Stimulated activated CD4-positive, alpha-beta T cell treated with anti-CD3 and anti-CD28 coated beads, Interleukin-1b, Interleukin-23, amount 100 ng/mL, for 4 hours (primary cell): ENCODE results near the gene CHRNB2.
A peak's percentile ranks its signal among the peaks of the same experiment; 100 is the strongest.

Experiments
- DNase-seq, 2 donors: peaks; one replicate each; pipeline ENCODE4 v3.0.0-alpha.2; 2020; ENCODE audit warnings: low read depth in 2 of 2

CHRNB2 gene

GRCh38 chr1:154581766-154582165 lies 14.2 kb downstream of the CHRNB2 start:
- no peak for DNase-seq

GRCh38 chr1:154582885-154583284 lies 15.3 kb downstream of the CHRNB2 start:
- DNase-seq = no peak

- DNase-seq = no peak
These were observed 16.2 kb downstream of the CHRNB2 start for GRCh38 chr1:154583773-154584172.

GRCh38 chr1:154584267-154584994 lies 16.9 kb downstream of the CHRNB2 start:
- DNase-seq = no peak

- DNase-seq = no peak
These were observed 18.7 kb downstream of the CHRNB2 start for GRCh38 chr1:154586231-154586630.

GRCh38 chr1:154586641-154587040 lies 19.1 kb downstream of the CHRNB2 start:
- no peak for DNase-seq

GRCh38 chr1:154589780-154590179 lies 22.2 kb downstream of the CHRNB2 start:
- DNase-seq = no peak

- DNase-seq = no peak
These were observed 23.2 kb downstream of the CHRNB2 start for GRCh38 chr1:154590756-154591155.

GRCh38 chr1:154591206-154591605 lies 23.6 kb downstream of the CHRNB2 start:
- no peak for DNase-seq

- DNase-seq = no peak
These were observed 25.8 kb downstream of the CHRNB2 start for GRCh38 chr1:154593390-154593789.

GRCh38 chr1:154594811-154595210 lies 27.2 kb downstream of the CHRNB2 start:
- no peak for DNase-seq

GRCh38 chr1:154595621-154596020 lies 28.0 kb downstream of the CHRNB2 start:
- DNase-seq = no peak

GRCh38 chr1:154598871-154599635 lies 31.5 kb downstream of the CHRNB2 start:
- no peak for DNase-seq

GRCh38 chr1:154599658-154600057 lies 32.1 kb downstream of the CHRNB2 start:
- DNase-seq = no peak

GRCh38 chr1:154603317-154603716 lies 35.7 kb downstream of the CHRNB2 start:
- no peak for DNase-seq

GRCh38 chr1:154605534-154605933 lies 38.0 kb downstream of the CHRNB2 start:
- no peak for DNase-seq

- no peak for DNase-seq
These were observed 39.6 kb downstream of the CHRNB2 start for GRCh38 chr1:154607106-154607608.

GRCh38 chr1:154607609-154608396 lies 40.2 kb downstream of the CHRNB2 start, which contains the start of gene ADAR:
TSS of gene ADAR (minus strand) at chr1:154608186. CDS start at chr1:154608006, 180 bp downstream.
- DNase-seq = peak; percentile 74 to 86

GRCh38 chr1:154608397-154609270 lies 41.1 kb downstream of the CHRNB2 start:
- peak; percentile 11 to 17 for DNase-seq

- peak; percentile 40 to 48 for DNase-seq
These were observed 42.1 kb downstream of the CHRNB2 start for GRCh38 chr1:154609398-154610380.
